ENCODE data around the gene PIP5K1B.

- TF ChIP-seq, protein P1, sequence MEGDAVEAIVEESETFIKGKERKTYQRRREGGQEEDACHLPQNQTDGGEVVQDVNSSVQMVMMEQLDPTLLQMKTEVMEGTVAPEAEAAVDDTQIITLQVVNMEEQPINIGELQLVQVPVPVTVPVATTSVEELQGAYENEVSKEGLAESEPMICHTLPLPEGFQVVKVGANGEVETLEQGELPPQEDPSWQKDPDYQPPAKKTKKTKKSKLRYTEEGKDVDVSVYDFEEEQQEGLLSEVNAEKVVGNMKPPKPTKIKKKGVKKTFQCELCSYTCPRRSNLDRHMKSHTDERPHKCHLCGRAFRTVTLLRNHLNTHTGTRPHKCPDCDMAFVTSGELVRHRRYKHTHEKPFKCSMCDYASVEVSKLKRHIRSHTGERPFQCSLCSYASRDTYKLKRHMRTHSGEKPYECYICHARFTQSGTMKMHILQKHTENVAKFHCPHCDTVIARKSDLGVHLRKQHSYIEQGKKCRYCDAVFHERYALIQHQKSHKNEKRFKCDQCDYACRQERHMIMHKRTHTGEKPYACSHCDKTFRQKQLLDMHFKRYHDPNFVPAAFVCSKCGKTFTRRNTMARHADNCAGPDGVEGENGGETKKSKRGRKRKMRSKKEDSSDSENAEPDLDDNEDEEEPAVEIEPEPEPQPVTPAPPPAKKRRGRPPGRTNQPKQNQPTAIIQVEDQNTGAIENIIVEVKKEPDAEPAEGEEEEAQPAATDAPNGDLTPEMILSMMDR (IDR thresholded peaks at IDR 0.05; ENCODE audit: low read length): no peak
- TF ChIP-seq EZH2 (IDR thresholded peaks at IDR 0.05; ENCODE audit: borderline replicate concordance, low read length): no peak
Measured at GRCh38 chr9:68961587-68961986, 256.5 kb downstream of the PIP5K1B start.
